ENCODE results near the gene MTMR3.
"Not testable (repeated sequence)": the region's sequence is repeated elsewhere in the genome, so short reads cannot be mapped to it uniquely, and the experiment has no call there.

MTMR3 gene

GRCh38 chr22:30061094-30061493 is 178.1 kb downstream of the MTMR3 start:
- DNase-seq: not testable (repeated sequence)

- DNase-seq: no peak
Observed at GRCh38 chr22:30062259-30062658, 179.3 kb downstream of the MTMR3 start.

GRCh38 chr22:30062950-30063349 is 180.0 kb downstream of the MTMR3 start:
- DNase-seq: no peak

GRCh38 chr22:30064172-30064571 is 181.2 kb downstream of the MTMR3 start:
- no peak for DNase-seq

GRCh38 chr22:30073743-30074142 is 190.8 kb downstream of the MTMR3 start:
- DNase-seq: no peak

- no peak for DNase-seq
Observed at GRCh38 chr22:30074147-30074546, 191.2 kb downstream of the MTMR3 start.

- no peak for DNase-seq
Observed at GRCh38 chr22:30074994-30075393, 192.0 kb downstream of the MTMR3 start.

- no peak for DNase-seq
Observed at GRCh38 chr22:30077279-30077880, 194.4 kb downstream of the MTMR3 start.

GRCh38 chr22:30078320-30079311 is 195.6 kb downstream of the MTMR3 start:
- DNase-seq: no peak

- no peak for DNase-seq
Observed at GRCh38 chr22:30079952-30080533, 197.1 kb downstream of the MTMR3 start, which contains the start of gene HORMAD2. Gene HORMAD2 (plus strand): TSS chr22:30080464. CDS start chr22:30093953, 13,489 bp downstream.
